HepG2 (cell line): ENCODE measurements around the gene HIGD1C. TPM values are rescaled to one million over a fixed set of nuclear protein-coding genes. Genes with fewer than 3 reads are reported as not detected.

Experiments
- CENPT ChIP-seq: sonication (generic); formaldehyde crosslinking; IDR thresholded peaks from 2 replicates; pipeline ENCODE4 v1.8.0; 2022; ENCODE audit warnings: low read depth, mild to moderate bottlenecking, moderate library complexity, missing genetic modification reagents
- DBP ChIP-seq: sonication (generic); formaldehyde crosslinking; IDR thresholded peaks from 2 replicates; pipeline ENCODE4 v1.4.0; 2020; ENCODE audit warnings: missing genetic modification reagents; ENCODE audit errors: not compliant biosample characterization
- GATA4 ChIP-seq: sonication (generic); IDR thresholded peaks from 2 replicates; pipeline ENCODE4 v1.6.1; 2016; ENCODE audit warnings: antibody characterized with exemption, low read depth, borderline replicate concordance
- HMGXB3 ChIP-seq: sonication (generic); formaldehyde crosslinking; IDR thresholded peaks from 2 replicates; pipeline ENCODE4 v1.4.0; 2020; ENCODE audit warnings: missing genetic modification reagents, borderline replicate concordance
- HOXA9 ChIP-seq: sonication (generic); formaldehyde crosslinking; IDR thresholded peaks from 2 replicates; pipeline ENCODE4 v1.8.1; 2022; ENCODE audit warnings: missing genetic modification reagents, mild to moderate bottlenecking, moderate library complexity, borderline replicate concordance
- NCOA2 ChIP-seq: sonication (generic); formaldehyde crosslinking; IDR thresholded peaks from 2 replicates; pipeline ENCODE4 v1.8.0; 2022; ENCODE audit warnings: inconsistent platforms
- PRMT3 ChIP-seq: sonication (generic); formaldehyde crosslinking; IDR thresholded peaks from 2 replicates; pipeline ENCODE4 v1.8.1; 2022; ENCODE audit warnings: low read depth, mild to moderate bottlenecking, moderate library complexity, missing genetic modification reagents, borderline replicate concordance
- PTBP1 ChIP-seq: fragments of 200-400 bp; formaldehyde crosslinking; IDR thresholded peaks from 2 replicates; pipeline ENCODE4 v1.6.1; 2018; ENCODE audit warnings: low read length, low read depth; ENCODE audit not compliant: poor library complexity, severe bottlenecking
- ZC3H4 ChIP-seq: sonication (generic); formaldehyde crosslinking; IDR thresholded peaks from 2 replicates; pipeline ENCODE4 v1.4.0; 2020; ENCODE audit warnings: missing genetic modification reagents, borderline replicate concordance
- ZFYVE20 ChIP-seq: sonication (generic); formaldehyde crosslinking; IDR thresholded peaks from 2 replicates; pipeline ENCODE4 v1.8.0; 2023; ENCODE audit warnings: low read depth, mild to moderate bottlenecking, moderate library complexity, missing genetic modification reagents, borderline replicate concordance
- ZMYM4 ChIP-seq: sonication (generic); formaldehyde crosslinking; IDR thresholded peaks from 2 replicates; pipeline ENCODE4 v1.8.1; 2023; ENCODE audit warnings: mild to moderate bottlenecking, missing genetic modification reagents
- ZNF496 ChIP-seq: sonication (generic); formaldehyde crosslinking; IDR thresholded peaks from 2 replicates; pipeline ENCODE4 v1.8.1; 2023; ENCODE audit warnings: mild to moderate bottlenecking, moderate library complexity, missing genetic modification reagents; ENCODE audit not compliant: insufficient replicate concordance
- ZNF619 ChIP-seq: sonication (generic); formaldehyde crosslinking; IDR thresholded peaks from 2 replicates; pipeline ENCODE4 v1.4.0; 2020; ENCODE audit warnings: mild to moderate bottlenecking, missing genetic modification reagents
- ZNF839 ChIP-seq: sonication (generic); formaldehyde crosslinking; IDR thresholded peaks from 2 replicates; pipeline ENCODE4 v1.4.0; 2020; ENCODE audit warnings: missing genetic modification reagents, mild to moderate bottlenecking, borderline replicate concordance
- polyA plus RNA-seq, 8 experiments: library from polyadenylated mRNA; depleted of rRNA in 3 of 8; stranded (reverse) in 7 of 8; unstranded in 1 of 8; fragments of >200 nt; fragmentation: Illumina TruSeq in 4 of 8; extraction: Trizol in 4 of 8; gene quantifications; 2 replicates each; pipeline versions ENCODE4 v1.2.1 to v1.2.3, GENCODE V29; 2011 to 2016; ENCODE audit warnings: low read depth in 4 of 8, missing spikeins in 1 of 8, mixed read lengths in 1 of 8; ENCODE audit not compliant: insufficient read depth in 1 of 8
- total RNA-seq, 5 experiments: library from RNA; depleted of rRNA; stranded (reverse); fragments of >200 nt; fragmentation: Illumina TruSeq; extraction: Trizol; gene quantifications; 2 replicates each; pipeline ENCODE4 v1.2.3, GENCODE V29; 2016; ENCODE audit warnings: low read depth in 1 of 5
- TF ChIP-seq, protein P1 (sequence below): sonication (generic); formaldehyde crosslinking; IDR thresholded peaks from 2 replicates; pipeline ENCODE4 v1.8.1; 2022; ENCODE audit warnings: low read depth, mild to moderate bottlenecking, missing genetic modification reagents
- TF ChIP-seq, protein P2 (sequence below): sonication (generic); formaldehyde crosslinking; conservative IDR thresholded peaks from 2 replicates; pipeline ENCODE4 v1.4.0; 2020; ENCODE audit warnings: missing genetic modification reagents
- TF ChIP-seq, protein P3 (sequence below): sonication (generic); formaldehyde crosslinking; IDR thresholded peaks from 2 replicates; pipeline ENCODE4 v1.8.0; 2022; ENCODE audit warnings: missing genetic modification reagents, mild to moderate bottlenecking, borderline replicate concordance

HIGD1C gene
- total and polyA plus RNA-seq, 2 of the 13 experiments (the other 11 are each of a cell fraction or from before 2014, with no cell fraction given) = not detected

DNA sequence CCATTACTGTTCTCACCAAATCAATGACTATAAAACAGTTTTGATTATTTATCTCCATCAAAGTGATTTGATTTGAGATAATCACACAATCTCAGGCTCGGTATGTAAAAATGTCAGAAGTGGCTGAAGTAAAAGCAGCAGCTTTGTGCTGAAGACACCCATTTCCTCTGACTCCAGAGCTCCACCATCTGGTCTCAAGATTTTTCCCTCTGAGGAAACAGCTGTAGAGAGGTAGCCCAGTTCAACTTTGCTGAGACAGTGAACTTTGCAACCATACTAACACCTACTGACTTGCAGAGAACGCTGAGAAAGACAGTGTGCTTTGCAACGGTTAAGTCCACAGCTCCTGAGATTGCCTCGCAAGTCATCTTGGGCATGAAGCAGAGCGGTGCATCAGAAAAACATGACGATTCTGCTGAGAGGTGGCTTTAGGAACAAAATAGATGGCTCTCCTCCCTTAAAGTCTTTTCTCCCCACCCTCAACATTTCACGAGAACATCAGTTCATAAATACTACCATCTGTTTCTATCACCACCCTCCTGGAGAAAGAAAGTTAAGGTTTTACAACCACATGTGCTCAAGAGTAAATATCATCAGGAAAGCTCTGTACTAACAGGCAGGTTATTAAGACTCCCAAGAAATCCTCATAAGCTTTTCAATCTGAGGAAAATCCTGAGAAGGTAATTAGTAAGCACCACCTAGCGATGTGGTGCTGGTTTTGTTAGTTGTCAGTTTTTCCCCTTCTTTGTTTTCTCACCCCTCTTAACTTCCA lies 34.8 kb downstream of the HIGD1C start (continued):
- TF ChIP-seq, protein P1, sequence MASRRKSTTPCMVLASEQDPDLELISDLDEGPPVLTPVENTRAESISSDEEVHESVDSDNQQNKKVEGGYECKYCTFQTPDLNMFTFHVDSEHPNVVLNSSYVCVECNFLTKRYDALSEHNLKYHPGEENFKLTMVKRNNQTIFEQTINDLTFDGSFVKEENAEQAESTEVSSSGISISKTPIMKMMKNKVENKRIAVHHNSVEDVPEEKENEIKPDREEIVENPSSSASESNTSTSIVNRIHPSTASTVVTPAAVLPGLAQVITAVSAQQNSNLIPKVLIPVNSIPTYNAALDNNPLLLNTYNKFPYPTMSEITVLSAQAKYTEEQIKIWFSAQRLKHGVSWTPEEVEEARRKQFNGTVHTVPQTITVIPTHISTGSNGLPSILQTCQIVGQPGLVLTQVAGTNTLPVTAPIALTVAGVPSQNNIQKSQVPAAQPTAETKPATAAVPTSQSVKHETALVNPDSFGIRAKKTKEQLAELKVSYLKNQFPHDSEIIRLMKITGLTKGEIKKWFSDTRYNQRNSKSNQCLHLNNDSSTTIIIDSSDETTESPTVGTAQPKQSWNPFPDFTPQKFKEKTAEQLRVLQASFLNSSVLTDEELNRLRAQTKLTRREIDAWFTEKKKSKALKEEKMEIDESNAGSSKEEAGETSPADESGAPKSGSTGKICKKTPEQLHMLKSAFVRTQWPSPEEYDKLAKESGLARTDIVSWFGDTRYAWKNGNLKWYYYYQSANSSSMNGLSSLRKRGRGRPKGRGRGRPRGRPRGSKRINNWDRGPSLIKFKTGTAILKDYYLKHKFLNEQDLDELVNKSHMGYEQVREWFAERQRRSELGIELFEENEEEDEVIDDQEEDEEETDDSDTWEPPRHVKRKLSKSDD (CRISPR knock-in tag) = no peak
- TF ChIP-seq ZFYVE20 (CRISPR knock-in tag) (no peak), GATA4 (no peak), PRMT3 (CRISPR knock-in tag) (no peak), DBP (CRISPR knock-in tag) (no peak), CENPT (CRISPR knock-in tag) (no peak), HMGXB3 (CRISPR knock-in tag) (peak; percentile 62; the same call in 1 of the 2 replicates), ZC3H4 (no peak), NCOA2 (CRISPR knock-in tag) (no peak), HOXA9 (CRISPR knock-in tag) (no peak), PTBP1 (no peak), ZMYM4 (peak; percentile 52), ZNF619 (CRISPR knock-in tag) (no peak), ZNF839 (no peak), ZNF496 (CRISPR knock-in tag) (no peak)
- TF ChIP-seq, protein P2, sequence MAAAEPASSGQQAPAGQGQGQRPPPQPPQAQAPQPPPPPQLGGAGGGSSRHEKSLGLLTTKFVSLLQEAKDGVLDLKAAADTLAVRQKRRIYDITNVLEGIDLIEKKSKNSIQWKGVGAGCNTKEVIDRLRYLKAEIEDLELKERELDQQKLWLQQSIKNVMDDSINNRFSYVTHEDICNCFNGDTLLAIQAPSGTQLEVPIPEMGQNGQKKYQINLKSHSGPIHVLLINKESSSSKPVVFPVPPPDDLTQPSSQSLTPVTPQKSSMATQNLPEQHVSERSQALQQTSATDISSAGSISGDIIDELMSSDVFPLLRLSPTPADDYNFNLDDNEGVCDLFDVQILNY (CRISPR knock-in tag) = no peak
- TF ChIP-seq, protein P3, sequence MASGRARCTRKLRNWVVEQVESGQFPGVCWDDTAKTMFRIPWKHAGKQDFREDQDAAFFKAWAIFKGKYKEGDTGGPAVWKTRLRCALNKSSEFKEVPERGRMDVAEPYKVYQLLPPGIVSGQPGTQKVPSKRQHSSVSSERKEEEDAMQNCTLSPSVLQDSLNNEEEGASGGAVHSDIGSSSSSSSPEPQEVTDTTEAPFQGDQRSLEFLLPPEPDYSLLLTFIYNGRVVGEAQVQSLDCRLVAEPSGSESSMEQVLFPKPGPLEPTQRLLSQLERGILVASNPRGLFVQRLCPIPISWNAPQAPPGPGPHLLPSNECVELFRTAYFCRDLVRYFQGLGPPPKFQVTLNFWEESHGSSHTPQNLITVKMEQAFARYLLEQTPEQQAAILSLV = no peak
